Epithelial cell of proximal tubule (primary cell): ENCODE measurements around the gene C3. TPM values are rescaled to one million over a fixed set of nuclear protein-coding genes. Genes with fewer than 3 reads are reported as not detected.

ENCODE experiments used
- DNase-seq: peaks from one replicate; pipeline ENCODE4 v3.0.0-alpha.2; 2011; ENCODE audit warnings: low read depth
- H3K4me3 ChIP-seq: 2 replicates; pipeline ENCODE4 v1.5.1; 2011; ENCODE audit warnings: low read depth, mild to moderate bottlenecking, low read length
- CTCF ChIP-seq: conservative IDR thresholded peaks from 2 replicates; pipeline ENCODE4 v1.5.1; 2012; ENCODE audit warnings: low read depth, mild to moderate bottlenecking, low read length
- total RNA-seq: library from RNA; depleted of rRNA; stranded (reverse); fragments of >200 nt; gene quantifications from 2 replicates; pipeline ENCODE4 v1.2.3, GENCODE V29; 2015

C3 gene
- total RNA-seq, 1 donor from 2014 or later, result 10.0 TPM

DNA sequence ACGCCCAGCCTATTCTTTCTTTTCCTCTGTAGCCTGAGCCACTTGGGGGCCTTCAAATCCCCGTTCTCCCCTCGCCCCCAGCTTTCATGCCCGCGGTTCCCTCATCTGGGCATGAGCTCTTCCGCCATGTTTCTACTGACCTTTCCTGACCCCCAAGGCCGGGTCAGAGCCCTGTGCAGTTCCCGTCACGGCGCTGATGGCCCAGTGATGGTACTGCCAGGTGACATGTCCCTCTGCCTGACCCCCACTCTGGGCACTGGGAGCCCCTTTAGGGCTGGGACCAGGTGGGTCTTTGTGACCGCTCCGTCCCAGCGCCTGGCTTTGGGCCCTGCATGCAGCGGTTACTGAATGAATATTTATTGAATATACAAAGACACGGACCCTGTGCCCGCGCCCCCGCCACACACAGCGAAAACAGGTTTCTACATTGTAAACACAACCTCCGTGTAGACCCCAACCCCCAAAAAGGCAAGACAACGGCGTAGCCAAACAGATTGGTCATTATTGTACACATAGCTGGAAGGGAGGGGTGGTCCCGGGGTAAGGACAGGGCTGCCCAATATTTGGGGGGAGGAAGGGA is 9.2 kb upstream of the C3 start:
- TF ChIP-seq CTCF, result no peak
- DNase-seq, result no peak
- H3K4me3 ChIP-seq, result no peak overlapping the region

DNA sequence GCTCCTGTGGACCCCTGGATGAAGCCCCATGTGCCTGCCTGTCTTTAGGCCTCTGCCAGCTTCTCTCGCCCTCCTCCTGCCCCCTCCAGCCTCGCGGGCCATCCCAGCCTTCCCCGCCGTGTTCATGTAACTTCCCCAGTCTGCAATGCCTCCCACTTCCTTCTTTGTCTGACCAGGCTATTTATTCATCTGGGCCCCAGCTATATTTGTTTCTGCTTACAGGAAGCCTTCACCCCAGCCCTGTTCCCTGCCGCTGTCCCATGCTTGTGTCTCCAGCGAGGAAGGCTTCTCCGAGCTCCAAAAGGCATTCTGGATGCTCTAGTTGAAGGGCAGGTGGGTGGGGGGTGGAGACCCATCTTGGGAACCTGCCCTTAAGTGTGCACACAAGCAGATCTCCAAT is 7.9 kb upstream of the C3 start:
- DNase-seq, result no peak
- no peak overlapping the region for H3K4me3 ChIP-seq
- no peak for TF ChIP-seq CTCF

DNA sequence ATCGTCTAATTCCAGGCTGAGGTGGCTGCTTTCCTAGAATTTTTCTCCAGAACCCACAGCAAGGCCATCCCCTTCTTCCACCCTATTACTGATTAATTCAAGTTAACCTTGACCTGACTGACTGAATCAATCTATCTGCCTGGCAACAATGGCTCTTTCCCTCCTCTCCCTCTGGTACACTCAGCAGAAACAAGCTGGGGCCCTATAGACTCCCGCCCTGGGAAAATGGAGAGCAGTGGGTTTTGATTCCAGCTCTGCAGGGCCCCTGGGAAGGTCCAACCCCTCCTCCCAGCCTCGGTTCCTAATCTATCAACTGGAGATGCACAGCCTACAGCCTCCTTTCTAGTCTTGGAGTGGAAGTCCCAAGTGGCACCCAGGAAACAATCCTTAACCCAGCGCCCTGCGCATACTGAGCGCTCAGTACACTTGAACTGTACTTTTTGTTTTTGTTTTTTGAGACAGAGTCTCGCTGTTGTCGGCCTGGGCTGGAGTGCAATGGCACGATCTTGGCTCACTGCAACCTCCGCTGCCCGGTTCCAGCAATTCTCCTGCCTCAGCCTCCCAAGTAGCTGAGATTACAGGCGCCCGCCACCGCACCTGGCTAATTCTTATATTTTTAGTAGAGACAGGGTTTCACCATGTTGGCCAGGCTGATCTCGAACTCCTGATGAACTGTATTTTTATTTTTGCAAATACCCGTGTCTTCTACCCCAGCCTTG is 5.2 kb upstream of the C3 start:
- no peak overlapping the region for H3K4me3 ChIP-seq
- no peak for TF ChIP-seq CTCF
- DNase-seq, result no peak

DNA sequence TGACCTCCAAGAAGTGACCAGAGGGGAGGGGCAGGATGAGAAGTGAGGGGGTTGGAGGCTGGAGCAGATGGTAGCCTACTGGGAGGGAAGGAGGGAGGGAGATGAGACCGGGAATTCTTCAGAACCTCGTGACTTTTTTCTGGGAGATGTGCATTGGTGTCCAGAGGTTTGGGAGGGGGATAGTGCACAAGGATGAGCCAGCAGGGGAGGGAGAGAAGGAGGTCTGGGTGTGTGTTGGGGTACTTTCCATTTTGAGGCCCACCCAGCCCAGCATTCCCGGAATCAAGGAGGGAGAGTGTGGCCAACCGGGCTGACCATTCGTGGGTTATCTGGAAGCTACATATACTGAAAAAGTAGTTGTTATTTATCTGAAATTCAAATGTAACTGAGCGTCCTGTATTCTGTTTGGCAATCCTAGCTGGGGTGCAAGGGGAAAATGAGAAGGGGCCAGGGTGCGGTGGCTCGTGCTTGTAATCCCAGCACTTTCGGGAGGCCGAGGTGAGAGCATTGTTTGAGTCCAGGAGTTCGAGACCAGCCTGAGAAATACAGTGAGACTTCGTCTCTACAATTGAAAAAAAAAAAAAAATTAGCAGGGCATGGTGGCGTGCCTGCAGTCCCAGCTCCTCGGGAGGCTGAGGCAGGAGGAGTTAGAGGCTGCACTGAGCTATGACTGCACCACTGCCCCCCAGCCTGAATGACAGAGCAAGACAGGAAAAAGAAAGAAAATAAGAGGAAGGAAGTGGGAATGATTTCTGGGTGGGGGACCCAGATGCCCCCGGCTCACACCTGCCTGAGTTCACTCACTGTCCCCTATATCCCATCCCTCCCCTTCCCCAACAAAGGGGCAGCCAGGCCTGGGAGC is 4.4 kb upstream of the C3 start:
- H3K4me3 ChIP-seq, result no peak overlapping the region
- no peak for TF ChIP-seq CTCF
- DNase-seq, result no peak

GRCh38 chr19:6723738-6724137 is 3.3 kb upstream of the C3 start:
- TF ChIP-seq CTCF, result no peak
- DNase-seq, result no peak
- H3K4me3 ChIP-seq, result no peak overlapping the region

DNA sequence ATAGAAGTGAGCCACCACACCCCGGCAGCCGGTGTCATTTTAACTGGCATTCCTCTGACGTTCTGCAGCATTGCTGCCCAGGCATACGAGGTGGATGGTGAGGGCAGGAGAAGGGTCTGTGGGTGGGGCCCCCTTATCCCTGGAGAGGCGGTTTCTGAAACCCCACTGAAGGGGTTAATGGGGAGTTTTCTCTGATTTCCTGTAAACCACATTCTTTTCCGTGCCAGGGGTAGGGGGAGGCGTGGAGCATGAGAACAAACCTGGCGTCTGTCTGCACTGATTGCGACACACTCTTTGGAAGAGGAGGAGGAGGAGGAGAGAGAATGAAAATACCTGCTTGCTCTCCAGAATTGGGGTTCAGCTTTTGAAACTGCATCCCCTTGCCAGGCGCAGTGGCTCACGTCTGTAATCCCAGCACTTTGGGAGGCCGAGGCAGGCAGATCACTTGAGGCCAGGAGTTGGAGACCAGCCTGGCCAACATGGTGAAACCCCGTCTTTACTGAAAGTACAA is 2.7 kb upstream of the C3 start:
- no peak for TF ChIP-seq CTCF
- no peak overlapping the region for H3K4me3 ChIP-seq
- no peak for DNase-seq
